ENCODE data around the gene MBLAC1. TPM values are rescaled to one million over a fixed set of nuclear protein-coding genes. Genes with fewer than 3 reads are reported as not detected.
A peak's percentile ranks its signal among the peaks of the same experiment; 100 is the strongest.

MBLAC1 gene
- total and polyA plus RNA-seq, 9 of the 15 experiments (the other 6 are each of a cell fraction or from before 2014, with no cell fraction given) = 0.03 to 3.1 (median 0.52) TPM

GRCh38 chr7:100167912-100168323 is 41.2 kb downstream of the MBLAC1 start (continued):
- no peak for TF ChIP-seq ZNF324 (CRISPR knock-in tag; IDR thresholded peaks at IDR 0.05)
- peak; percentile 32; the same call in 1 of the 2 replicates for TF ChIP-seq KLF1 (tag; IDR thresholded peaks at IDR 0.05)
- no peak for TF ChIP-seq KAT7 (CRISPR knock-in tag; IDR thresholded peaks at IDR 0.05; ENCODE audit: borderline replicate concordance)
- TF ChIP-seq CTCFL (IDR thresholded peaks at IDR 0.05; ENCODE audit: borderline replicate concordance, insufficient read depth, low read depth, low read length, poor library complexity, severe bottlenecking) = no peak
- no peak for TF ChIP-seq ESRRB (CRISPR knock-in tag; IDR thresholded peaks at IDR 0.05; ENCODE audit: borderline replicate concordance)
- no peak for TF ChIP-seq TFE3 (CRISPR knock-in tag; IDR thresholded peaks at IDR 0.05)
- TF ChIP-seq HDAC8 (tag; IDR thresholded peaks at IDR 0.05) = no peak
- TF ChIP-seq EZH2 (IDR thresholded peaks at IDR 0.05; ENCODE audit: borderline replicate concordance, low read depth, low read length) = no peak
- TF ChIP-seq CHCHD3 (CRISPR knock-in tag; IDR thresholded peaks at IDR 0.05) = no peak
- TF ChIP-seq NFYB (IDR thresholded peaks at IDR 0.05; ENCODE audit: extremely low read depth, insufficient read length) = no peak
- TF ChIP-seq PHF8 (IDR thresholded peaks at IDR 0.05; ENCODE audit: borderline replicate concordance, low read length) = peak; percentile 29; the same call in 1 of the 2 replicates
- TF ChIP-seq ZC3H8 (IDR thresholded peaks at IDR 0.05) = no peak
- peak; percentile 68 for TF ChIP-seq FOSL1 (tag; conservative IDR thresholded peaks at IDR 0.05)
- no peak for TF ChIP-seq HMGXB4 (CRISPR knock-in tag; IDR thresholded peaks at IDR 0.05)
- TF ChIP-seq CBX2 (IDR thresholded peaks at IDR 0.05; ENCODE audit: insufficient read depth, low read length, poor library complexity, severe bottlenecking) = no peak
- 0 out of 2 replicates have a peak, but pooled peaks have one; percentile 26 for TF ChIP-seq MAX (CRISPR knock-in tag; IDR thresholded peaks at IDR 0.05)
- TF ChIP-seq POLR3G (IDR thresholded peaks at IDR 0.05; ENCODE audit: extremely low read depth, insufficient read length, insufficient replicate concordance) = no peak
- no peak for TF ChIP-seq ZNF655 (CRISPR knock-in tag; IDR thresholded peaks at IDR 0.05)
- TF ChIP-seq ZNF639 (CRISPR knock-in tag; conservative IDR thresholded peaks at IDR 0.05 in 1 of 2, IDR thresholded peaks at IDR 0.05 in 1 of 2) = no peak; a peak in 1 of 4 replicates
